Activated naive CD4-positive, alpha-beta T cell treated with anti-CD3 and anti-CD28 coated beads, Interleukin-2, amount 10 ng/mL, durations not matched to agents 7 days and 5 days (primary cell): ENCODE data around the gene ROBO1.

Experiments used
- CTCF ChIA-PET: fragments of 350-600 bp; sonication (Branson Sonifier 250); formaldehyde crosslinking; loops from one replicate; lab custom pipeline; 2021; ENCODE audit warnings: antibody characterized with exemption; lab: Charles Lee
- DNase-seq: peaks from one replicate; pipeline ENCODE4 v3.0.0-alpha.2; 2020
- H3K27ac Mint-ChIP-seq: one replicate; pipeline ENCODE4 v1.8.0; 2021; ENCODE audit warnings: mild to moderate bottlenecking, moderate library complexity, mixed read lengths
- H3K27me3 Mint-ChIP-seq: one replicate; pipeline ENCODE4 v1.8.0; 2021; ENCODE audit warnings: mild to moderate bottlenecking, mixed read lengths
- H3K36me3 Mint-ChIP-seq: one replicate; pipeline ENCODE4 v1.8.0; 2021; ENCODE audit warnings: mixed read lengths
- H3K4me1 Mint-ChIP-seq: one replicate; pipeline ENCODE4 v1.8.0; 2021; ENCODE audit warnings: mixed read lengths
- H3K4me3 Mint-ChIP-seq: one replicate; pipeline ENCODE4 v1.8.0; 2021; ENCODE audit warnings: mild to moderate bottlenecking, moderate library complexity, mixed read lengths
- H3K9me3 Mint-ChIP-seq: one replicate; pipeline ENCODE4 v1.8.0; 2021; ENCODE audit warnings: mixed read lengths

The ROBO1 gene

GRCh38 chr3:79028916-79029315, 738.9 kb downstream of the ROBO1 start:
- no peaks in the 10 kb centered on the region for H3K27me3 Mint-ChIP-seq
- H3K36me3 Mint-ChIP-seq: no peaks in the 10 kb centered on the region
- DNase-seq: no peak
- H3K4me3 Mint-ChIP-seq: no peak overlapping the region
- H3K4me1 Mint-ChIP-seq: no peaks in the 10 kb centered on the region
- no peak overlapping the region for H3K27ac Mint-ChIP-seq
- no peaks in the 10 kb centered on the region for H3K9me3 Mint-ChIP-seq
- CTCF ChIA-PET: no interaction called here

- Mint-ChIP-seq H3K27ac (no peak overlapping the region), H3K36me3 (no peaks in the 10 kb centered on the region), H3K27me3 (no peaks in the 10 kb centered on the region), H3K4me1 (no peaks in the 10 kb centered on the region), H3K4me3 (no peak overlapping the region), H3K9me3 (no peaks in the 10 kb centered on the region)
- no peak for DNase-seq
- CTCF ChIA-PET: no interaction called here
These were observed 740.2 kb downstream of the ROBO1 start for GRCh38 chr3:79027593-79027992.

GRCh38 chr3:79019924-79020173, 747.9 kb downstream of the ROBO1 start:
- CTCF ChIA-PET: no interaction called here

GRCh38 chr3:79019137-79019923, 748.5 kb downstream of the ROBO1 start:
- DNase-seq: no peak
- no peak overlapping the region for H3K4me3 Mint-ChIP-seq
- CTCF ChIA-PET: no interaction called here
- no peaks in the 10 kb centered on the region for H3K36me3 Mint-ChIP-seq
- H3K27me3 Mint-ChIP-seq: no peaks in the 10 kb centered on the region
- peaks cover 2% of the 10 kb centered on the region for H3K4me1 Mint-ChIP-seq
- no peak overlapping the region for H3K27ac Mint-ChIP-seq
- peaks cover 1% of the 10 kb centered on the region for H3K9me3 Mint-ChIP-seq

More at GRCh38 chr3:79019924-79020173, 747.9 kb downstream of the ROBO1 start:
- Mint-ChIP-seq H3K9me3 (peaks cover 1% of the 10 kb centered on the region), H3K27ac (no peak overlapping the region), H3K36me3 (no peaks in the 10 kb centered on the region), H3K27me3 (no peaks in the 10 kb centered on the region), H3K4me1 (peaks cover 2% of the 10 kb centered on the region), H3K4me3 (no peak overlapping the region)
- DNase-seq: no peak

GRCh38 chr3:79018671-79019136, 749.1 kb downstream of the ROBO1 start:
- peaks cover 2% of the 10 kb centered on the region for H3K4me1 Mint-ChIP-seq
- CTCF ChIA-PET: no interaction called here
- H3K9me3 Mint-ChIP-seq: peaks cover 1% of the 10 kb centered on the region
- H3K36me3 Mint-ChIP-seq: no peaks in the 10 kb centered on the region
- H3K27ac Mint-ChIP-seq: no peak overlapping the region
- no peaks in the 10 kb centered on the region for H3K27me3 Mint-ChIP-seq
- no peak for DNase-seq
- no peak overlapping the region for H3K4me3 Mint-ChIP-seq

GRCh38 chr3:79018265-79018664, 749.5 kb downstream of the ROBO1 start:
- CTCF ChIA-PET: no interaction called here
- no peak for DNase-seq
- no peaks in the 10 kb centered on the region for H3K27me3 Mint-ChIP-seq
- peaks cover 1% of the 10 kb centered on the region for H3K9me3 Mint-ChIP-seq
- no peak overlapping the region for H3K27ac Mint-ChIP-seq
- peaks cover 2% of the 10 kb centered on the region for H3K4me1 Mint-ChIP-seq
- no peaks in the 10 kb centered on the region for H3K36me3 Mint-ChIP-seq
- H3K4me3 Mint-ChIP-seq: no peak overlapping the region

GRCh38 chr3:79016587-79017376, 751.0 kb downstream of the ROBO1 start:
- Mint-ChIP-seq H3K4me1 (peaks cover 2% of the 10 kb centered on the region), H3K9me3 (peaks cover 1% of the 10 kb centered on the region), H3K4me3 (no peak overlapping the region), H3K36me3 (no peaks in the 10 kb centered on the region), H3K27me3 (no peaks in the 10 kb centered on the region), H3K27ac (no peak overlapping the region)
- CTCF ChIA-PET: no interaction called here
- DNase-seq: no peak

- no peaks in the 10 kb centered on the region for H3K9me3 Mint-ChIP-seq
- H3K27me3 Mint-ChIP-seq: no peaks in the 10 kb centered on the region
- CTCF ChIA-PET: no interaction called here
- no peaks in the 10 kb centered on the region for H3K36me3 Mint-ChIP-seq
- H3K4me3 Mint-ChIP-seq: no peak overlapping the region
- H3K4me1 Mint-ChIP-seq: peaks cover 2% of the 10 kb centered on the region
- H3K27ac Mint-ChIP-seq: no peak overlapping the region
- DNase-seq: no peak
These were observed 751.9 kb downstream of the ROBO1 start for GRCh38 chr3:79015854-79016253.

GRCh38 chr3:79012946-79013362, 754.8 kb downstream of the ROBO1 start:
- H3K9me3 Mint-ChIP-seq: no peaks in the 10 kb centered on the region
- H3K27me3 Mint-ChIP-seq: no peaks in the 10 kb centered on the region
- no peaks in the 10 kb centered on the region for H3K36me3 Mint-ChIP-seq
- H3K4me3 Mint-ChIP-seq: no peak overlapping the region
- no peak overlapping the region for H3K27ac Mint-ChIP-seq
- H3K4me1 Mint-ChIP-seq: no peaks in the 10 kb centered on the region
- CTCF ChIA-PET: no interaction called here
- no peak for DNase-seq

GRCh38 chr3:79012530-79012913, 755.3 kb downstream of the ROBO1 start:
- DNase-seq: no peak
- Mint-ChIP-seq H3K9me3 (no peaks in the 10 kb centered on the region), H3K36me3 (no peaks in the 10 kb centered on the region), H3K27me3 (no peaks in the 10 kb centered on the region), H3K4me1 (no peaks in the 10 kb centered on the region), H3K27ac (no peak overlapping the region), H3K4me3 (no peak overlapping the region)
- CTCF ChIA-PET: no interaction called here

- no peak for DNase-seq
- CTCF ChIA-PET: no interaction called here
- H3K27me3 Mint-ChIP-seq: no peaks in the 10 kb centered on the region
- H3K36me3 Mint-ChIP-seq: no peaks in the 10 kb centered on the region
- no peaks in the 10 kb centered on the region for H3K9me3 Mint-ChIP-seq
- no peak overlapping the region for H3K4me3 Mint-ChIP-seq
- no peaks in the 10 kb centered on the region for H3K4me1 Mint-ChIP-seq
- no peak overlapping the region for H3K27ac Mint-ChIP-seq
These were observed 755.8 kb downstream of the ROBO1 start for GRCh38 chr3:79011821-79012529.

GRCh38 chr3:79009861-79010260, 757.9 kb downstream of the ROBO1 start:
- no peak for DNase-seq

GRCh38 chr3:79006077-79006476, 761.7 kb downstream of the ROBO1 start:
- no peak for DNase-seq
- CTCF ChIA-PET: no interaction called here
- no peaks in the 10 kb centered on the region for H3K36me3 Mint-ChIP-seq
- H3K4me3 Mint-ChIP-seq: no peak overlapping the region
- H3K27ac Mint-ChIP-seq: no peak overlapping the region
- no peaks in the 10 kb centered on the region for H3K27me3 Mint-ChIP-seq
- H3K9me3 Mint-ChIP-seq: no peaks in the 10 kb centered on the region
- H3K4me1 Mint-ChIP-seq: no peaks in the 10 kb centered on the region

More at GRCh38 chr3:79009861-79010260, 757.9 kb downstream of the ROBO1 start:
- Mint-ChIP-seq H3K27ac (no peak overlapping the region), H3K4me3 (no peak overlapping the region), H3K36me3 (no peaks in the 10 kb centered on the region), H3K4me1 (no peaks in the 10 kb centered on the region), H3K9me3 (no peaks in the 10 kb centered on the region), H3K27me3 (no peaks in the 10 kb centered on the region)
- CTCF ChIA-PET: no interaction called here

GRCh38 chr3:79005084-79005483, 762.7 kb downstream of the ROBO1 start:
- no peak overlapping the region for H3K4me3 Mint-ChIP-seq

More at GRCh38 chr3:79005084-79005483, 762.7 kb downstream of the ROBO1 start:
- H3K27ac Mint-ChIP-seq: no peak overlapping the region
- CTCF ChIA-PET: no interaction called here
- DNase-seq: no peak
- no peaks in the 10 kb centered on the region for H3K4me1 Mint-ChIP-seq
- H3K27me3 Mint-ChIP-seq: no peaks in the 10 kb centered on the region
- H3K36me3 Mint-ChIP-seq: no peaks in the 10 kb centered on the region
- H3K9me3 Mint-ChIP-seq: no peaks in the 10 kb centered on the region
